ENCODE measurements around the gene PBLD. TPM values are rescaled to one million over a fixed set of nuclear protein-coding genes. Genes with fewer than 3 reads are reported as not detected.
"Not testable (repeated sequence)": the region's sequence is repeated elsewhere in the genome, so short reads cannot be mapped to it uniquely, and the experiment has no call there.

The PBLD gene
- polyA plus RNA-seq, 1 donor, result 93.8 TPM

- DNase-seq, result peak; percentile 97
Measured at GRCh38 chr10:68331455-68332258, 1.1 kb downstream of the PBLD start, which contains the start of gene HNRNPH3. Gene HNRNPH3 (plus strand): TSS chr10:68332064. CDS start chr10:68337222, 5,158 bp downstream.

GRCh38 chr10:68330852-68331454 is 1.8 kb downstream of the PBLD start:
- DNase-seq, result no peak

GRCh38 chr10:68329506-68329861 is 3.2 kb downstream of the PBLD start:
- no peak for DNase-seq

GRCh38 chr10:68327889-68328786 is 4.6 kb downstream of the PBLD start:
- no peak for DNase-seq

- DNase-seq, result not testable (repeated sequence)
Measured at GRCh38 chr10:68324396-68324795, 8.3 kb downstream of the PBLD start.

- DNase-seq, result no peak
Measured at GRCh38 chr10:68318331-68319059, 14.2 kb downstream of the PBLD start.

GRCh38 chr10:68315582-68315981 is 17.1 kb downstream of the PBLD start:
- no peak for DNase-seq

GRCh38 chr10:68314930-68315329 is 17.8 kb downstream of the PBLD start:
- not testable (repeated sequence) for DNase-seq

- DNase-seq, result no peak
Measured at GRCh38 chr10:68310531-68310930, 22.2 kb downstream of the PBLD start.

GRCh38 chr10:68305854-68306253 is 26.9 kb downstream of the PBLD start:
- no peak for DNase-seq

GRCh38 chr10:68303849-68304412 is 28.8 kb downstream of the PBLD start:
- no peak for DNase-seq

- no peak for DNase-seq
Measured at GRCh38 chr10:68302871-68303270, 29.9 kb downstream of the PBLD start.

GRCh38 chr10:68302503-68302823 is 30.3 kb downstream of the PBLD start:
- no peak for DNase-seq

- peak; percentile 55 for DNase-seq
Measured at GRCh38 chr10:68301790-68302502, 30.8 kb downstream of the PBLD start.

- DNase-seq, result no peak
Measured at GRCh38 chr10:68301301-68301700, 31.4 kb downstream of the PBLD start.

GRCh38 chr10:68296843-68297663 is 35.7 kb downstream of the PBLD start:
- no peak for DNase-seq

GRCh38 chr10:68290736-68291135 is 42.0 kb downstream of the PBLD start:
- DNase-seq, result no peak

- no peak for DNase-seq
Measured at GRCh38 chr10:68288717-68289116, 44.0 kb downstream of the PBLD start.

- DNase-seq, result peak; percentile 60
Measured at GRCh38 chr10:68284062-68285001, 48.4 kb downstream of the PBLD start.

Measured in left kidney (tissue), 2 donors.